Astrocyte of the spinal cord (primary cell): ENCODE data around the gene MRPL39.

ENCODE experiments used
- DNase-seq: peaks from one replicate; pipeline ENCODE4 v3.0.0; 2011; ENCODE audit warnings: low read depth, low spot score
- H3K4me3 ChIP-seq: 2 replicates; pipeline ENCODE4 v1.5.1; 2011; ENCODE audit warnings: low read depth, mild to moderate bottlenecking, low read length, moderate library complexity
- CTCF ChIP-seq: IDR thresholded peaks from 2 replicates; pipeline ENCODE4 v1.5.1; 2012; ENCODE audit warnings: low read depth, mild to moderate bottlenecking, low read length, inconsistent platforms
- in situ Hi-C: cut with HindIII; loops from 2 replicates; pipeline ENCODE4 v1.10.0; 2017; ENCODE audit warnings: low sequenced_read_pairs

The MRPL39 gene

GRCh38 chr21:25564349-25564948 is 42.8 kb downstream of the MRPL39 start:
- in situ Hi-C loops: no loop called here
- DNase-seq: no peak
- no peak overlapping the region for H3K4me3 ChIP-seq
- no peak for TF ChIP-seq CTCF

GRCh38 chr21:25563361-25564116 is 43.7 kb downstream of the MRPL39 start:
- H3K4me3 ChIP-seq: peak overlapping the region; percentile 59

GRCh38 chr21:25562660-25563059 is 44.6 kb downstream of the MRPL39 start:
- H3K4me3 ChIP-seq: peak overlapping the region; percentile 59
- DNase-seq: peak; percentile 16
- no peak for TF ChIP-seq CTCF
- in situ Hi-C loops: no loop called here

More at GRCh38 chr21:25563361-25564116, 43.7 kb downstream of the MRPL39 start:
- peak; percentile 40 for DNase-seq
- no peak for TF ChIP-seq CTCF
- in situ Hi-C loops: no loop called here

- peak; percentile 87 for DNase-seq
- TF ChIP-seq CTCF: peak; percentile 34
- peak overlapping the region; percentile 59 for H3K4me3 ChIP-seq
- in situ Hi-C loops: no loop called here
Observed at GRCh38 chr21:25561668-25562641, 45.3 kb downstream of the MRPL39 start.

- no peak overlapping the region for H3K4me3 ChIP-seq
- in situ Hi-C loops: no loop called here
- DNase-seq: no peak
- no peak for TF ChIP-seq CTCF
Observed at GRCh38 chr21:25560891-25561290, 46.4 kb downstream of the MRPL39 start.

- TF ChIP-seq CTCF: no peak
- no peak overlapping the region for H3K4me3 ChIP-seq
- DNase-seq: no peak
- in situ Hi-C loops: no loop called here
Observed at GRCh38 chr21:25560271-25560685, 47.0 kb downstream of the MRPL39 start.
